IgD-negative memory B cell (primary cell): ENCODE measurements around the gene FTO. TPM values are rescaled to one million over a fixed set of nuclear protein-coding genes. Genes with fewer than 3 reads are reported as not detected.
"Not testable (repeated sequence)": the region's sequence is repeated elsewhere in the genome, so short reads cannot be mapped to it uniquely, and the experiment has no call there.

ENCODE experiments used
- H3K27ac Mint-ChIP-seq, 3 donors: one replicate each; pipeline ENCODE4 v1.8.0; 2020 to 2022; ENCODE audit warnings: mild to moderate bottlenecking in 3 of 3, mixed read lengths in 3 of 3, moderate library complexity in 1 of 3
- H3K27me3 Mint-ChIP-seq: one replicate; pipeline ENCODE4 v1.8.0; 2021; ENCODE audit warnings: mixed read lengths
- H3K36me3 Mint-ChIP-seq: one replicate; pipeline ENCODE4 v1.8.0; 2020; ENCODE audit warnings: mild to moderate bottlenecking, mixed read lengths
- H3K4me1 Mint-ChIP-seq, 3 donors: one replicate each; pipeline ENCODE4 v1.8.0; 2020 to 2022; ENCODE audit warnings: mixed read lengths in 3 of 3, mild to moderate bottlenecking in 1 of 3
- H3K4me3 Mint-ChIP-seq, 4 donors: one replicate each; pipeline ENCODE4 v1.8.0; 2020 to 2022; ENCODE audit warnings: mild to moderate bottlenecking in 4 of 4, mixed read lengths in 4 of 4, moderate library complexity in 3 of 4
- H3K9me3 Mint-ChIP-seq, 3 donors: one replicate each; pipeline ENCODE4 v1.8.0; 2020 to 2021; ENCODE audit warnings: mixed read lengths in 3 of 3, mild to moderate bottlenecking in 1 of 3
- polyA plus RNA-seq: library from polyadenylated mRNA; unstranded; fragments of 300-500 nt; fragmentation: Illumina TruSeq; gene quantifications from one replicate; pipeline ENCODE4 v1.2.3, GENCODE V29; 2021

Gene FTO
- polyA plus RNA-seq, result 53.2 TPM

GRCh38 chr16:53703590-53704444 lies at the start of gene FTO, which contains the start of gene RPGRIP1L:
Gene FTO, plus strand, starts transcription at chr16:53704156.
Gene RPGRIP1L, minus strand, starts transcription at chr16:53703859. Its CDS starts 3,136 bp downstream, at chr16:53700723.
- H3K9me3 Mint-ChIP-seq, result no peaks in the 10 kb centered on the region
- H3K27me3 Mint-ChIP-seq, result no peaks in the 10 kb centered on the region
- H3K4me3 Mint-ChIP-seq, result peak within 1 kb of the TSS; percentile 92 to 99 (median 98)
- peaks cover 2% of the 10 kb centered on the region for H3K36me3 Mint-ChIP-seq
- H3K27ac Mint-ChIP-seq, result peak within 1 kb of the TSS; percentile 77 to 94 (median 90)
- peaks cover 19 to 38% (median 21%) of the 10 kb centered on the region in 3 donors for H3K4me1 Mint-ChIP-seq

GRCh38 chr16:53654946-53655345 lies 49.0 kb upstream of the FTO start:
- no peak overlapping the region for H3K4me3 Mint-ChIP-seq
- no peak overlapping the region for H3K27ac Mint-ChIP-seq
- peaks cover 12% of the 10 kb centered on the region for H3K36me3 Mint-ChIP-seq
- H3K27me3 Mint-ChIP-seq, result no peaks in the 10 kb centered on the region
- no peaks in the 10 kb centered on the region for H3K4me1 Mint-ChIP-seq
- no peaks in the 10 kb centered on the region for H3K9me3 Mint-ChIP-seq

- Mint-ChIP-seq H3K36me3 (no peaks in the 10 kb centered on the region), H3K4me3 (no peak overlapping the region), H3K27ac (no peak overlapping the region), H3K27me3 (no peaks in the 10 kb centered on the region), H3K9me3 (no peaks in the 10 kb centered on the region), H3K4me1 (no peaks in the 10 kb centered on the region)
Measured at GRCh38 chr16:53662072-53662471, 41.9 kb upstream of the FTO start.

- H3K4me3 Mint-ChIP-seq, result no peak overlapping the region
- no peaks in the 10 kb centered on the region for H3K9me3 Mint-ChIP-seq
- no peaks in the 10 kb centered on the region for H3K36me3 Mint-ChIP-seq
- no peaks in the 10 kb centered on the region for H3K4me1 Mint-ChIP-seq
- H3K27me3 Mint-ChIP-seq, result no peaks in the 10 kb centered on the region
- H3K27ac Mint-ChIP-seq, result no peak overlapping the region
Measured at GRCh38 chr16:53664724-53665345, 39.1 kb upstream of the FTO start.

- H3K27me3 Mint-ChIP-seq, result no peaks in the 10 kb centered on the region
- H3K4me3 Mint-ChIP-seq, result no peak overlapping the region
- no peak overlapping the region for H3K27ac Mint-ChIP-seq
- no peaks in the 10 kb centered on the region for H3K9me3 Mint-ChIP-seq
- no peaks in the 10 kb centered on the region for H3K4me1 Mint-ChIP-seq
- H3K36me3 Mint-ChIP-seq, result no peaks in the 10 kb centered on the region
Measured at GRCh38 chr16:53666786-53667415, 37.1 kb upstream of the FTO start.

- Mint-ChIP-seq H3K36me3 (no peaks in the 10 kb centered on the region), H3K9me3 (no peaks in the 10 kb centered on the region), H3K27me3 (no peaks in the 10 kb centered on the region), H3K4me3 (no peak overlapping the region), H3K4me1 (no peaks in the 10 kb centered on the region), H3K27ac (no peak overlapping the region)
Measured at GRCh38 chr16:53668869-53669268, 35.1 kb upstream of the FTO start.

- no peak overlapping the region for H3K4me3 Mint-ChIP-seq
- peaks cover 1% of the 10 kb centered on the region for H3K36me3 Mint-ChIP-seq
Measured at GRCh38 chr16:53672461-53672860, 31.5 kb upstream of the FTO start.

GRCh38 chr16:53673189-53673588 lies 30.8 kb upstream of the FTO start:
- H3K4me1 Mint-ChIP-seq, result no peaks in the 10 kb centered on the region
- peaks cover 2% of the 10 kb centered on the region for H3K36me3 Mint-ChIP-seq
- H3K27me3 Mint-ChIP-seq, result no peaks in the 10 kb centered on the region
- no peak overlapping the region for H3K4me3 Mint-ChIP-seq
- H3K27ac Mint-ChIP-seq, result no peak overlapping the region
- H3K9me3 Mint-ChIP-seq, result no peaks in the 10 kb centered on the region

More at GRCh38 chr16:53672461-53672860, 31.5 kb upstream of the FTO start:
- Mint-ChIP-seq H3K27ac (no peak overlapping the region), H3K4me1 (no peaks in the 10 kb centered on the region), H3K9me3 (no peaks in the 10 kb centered on the region), H3K27me3 (no peaks in the 10 kb centered on the region)

GRCh38 chr16:53678155-53678554 lies 25.8 kb upstream of the FTO start:
- Mint-ChIP-seq H3K4me1 (no peaks in the 10 kb centered on the region), H3K36me3 (peaks cover 12% of the 10 kb centered on the region), H3K4me3 (no peak overlapping the region), H3K27me3 (no peaks in the 10 kb centered on the region), H3K9me3 (no peaks in the 10 kb centered on the region), H3K27ac (no peak overlapping the region)

GRCh38 chr16:53678756-53679343 lies 25.1 kb upstream of the FTO start:
- Mint-ChIP-seq H3K9me3 (no peaks in the 10 kb centered on the region), H3K4me3 (no peak overlapping the region), H3K27ac (no peak overlapping the region), H3K27me3 (no peaks in the 10 kb centered on the region), H3K4me1 (no peaks in the 10 kb centered on the region), H3K36me3 (peaks cover 17% of the 10 kb centered on the region)

GRCh38 chr16:53680756-53681155 lies 23.2 kb upstream of the FTO start:
- no peak overlapping the region for H3K27ac Mint-ChIP-seq
- peaks cover 21% of the 10 kb centered on the region for H3K36me3 Mint-ChIP-seq
- peaks cover 0 to 6% (median 0%) of the 10 kb centered on the region in 3 donors for H3K9me3 Mint-ChIP-seq
- no peak overlapping the region for H3K4me3 Mint-ChIP-seq
- no peaks in the 10 kb centered on the region for H3K27me3 Mint-ChIP-seq
- H3K4me1 Mint-ChIP-seq, result peaks cover 0 to 1% (median 0%) of the 10 kb centered on the region in 3 donors

GRCh38 chr16:53681354-53681753 lies 22.6 kb upstream of the FTO start:
- Mint-ChIP-seq H3K27me3 (no peaks in the 10 kb centered on the region), H3K27ac (no peak overlapping the region), H3K9me3 (peaks cover 0 to 6% (median 0%) of the 10 kb centered on the region in 3 donors), H3K4me3 (no peak overlapping the region), H3K36me3 (peaks cover 21% of the 10 kb centered on the region), H3K4me1 (peaks cover 0 to 1% (median 0%) of the 10 kb centered on the region in 3 donors)

- H3K9me3 Mint-ChIP-seq, H3K27me3 Mint-ChIP-seq, H3K4me3 Mint-ChIP-seq, H3K27ac Mint-ChIP-seq, H3K4me1 Mint-ChIP-seq: not testable (repeated sequence)
- H3K36me3 Mint-ChIP-seq, result peaks cover 20% of the 10 kb centered on the region
Measured at GRCh38 chr16:53685334-53685733, 18.6 kb upstream of the FTO start.

- no peak overlapping the region for H3K4me3 Mint-ChIP-seq
- peaks cover 16% of the 10 kb centered on the region for H3K36me3 Mint-ChIP-seq
- H3K4me1 Mint-ChIP-seq, result peaks cover 0 to 1% (median 0%) of the 10 kb centered on the region in 3 donors
- H3K27ac Mint-ChIP-seq, result no peak overlapping the region
- no peaks in the 10 kb centered on the region for H3K27me3 Mint-ChIP-seq
- peaks cover 0 to 6% (median 0%) of the 10 kb centered on the region in 3 donors for H3K9me3 Mint-ChIP-seq
Measured at GRCh38 chr16:53686710-53687109, 17.2 kb upstream of the FTO start.

- peaks cover 9% of the 10 kb centered on the region for H3K36me3 Mint-ChIP-seq
- H3K4me3 Mint-ChIP-seq, result no peak overlapping the region
- no peaks in the 10 kb centered on the region for H3K27me3 Mint-ChIP-seq
- peaks cover 0 to 1% (median 0%) of the 10 kb centered on the region in 3 donors for H3K4me1 Mint-ChIP-seq
- H3K9me3 Mint-ChIP-seq, result peaks cover 0 to 6% (median 0%) of the 10 kb centered on the region in 3 donors
- H3K27ac Mint-ChIP-seq, result no peak overlapping the region
Measured at GRCh38 chr16:53689636-53690035, 14.3 kb upstream of the FTO start.
